Liver (tissue), 3 donors: ENCODE results near the gene DST.

Experiments
- CTCF ChIP-seq: fragments of 150-350 bp; IDR thresholded peaks from 2 replicates; pipeline ENCODE4 v1.5.1; 2017; ENCODE audit warnings: improper control_type of control experiment, low read depth, low read length; ENCODE audit not compliant: missing input control
- JUND ChIP-seq, 2 donors: IDR thresholded peaks; 2 replicates each; pipeline ENCODE4 v1.6.1; 2016; ENCODE audit warnings: antibody characterized with exemption in 2 of 2
- RAD21 ChIP-seq, 2 donors: IDR thresholded peaks; 2 replicates each; pipeline ENCODE4 v1.6.1; 2016; ENCODE audit warnings: antibody characterized with exemption in 2 of 2, mild to moderate bottlenecking in 2 of 2
- REST ChIP-seq: IDR thresholded peaks from 2 replicates; pipeline ENCODE4 v1.6.1; 2016; ENCODE audit warnings: antibody characterized with exemption, mild to moderate bottlenecking
- donor health status: healthy.
- donor health status: healthy.

- TF ChIP-seq CTCF (no peak), JUND (IDR thresholded peaks at IDR 0.05) (no peak), RAD21 (IDR thresholded peaks at IDR 0.05) (no peak), REST (no peak)
Measured at GRCh38 chr6:56522495-56523270, 120.0 kb downstream of the DST start.
